Heart right ventricle (tissue), 16 donors: ENCODE measurements around the gene STK39. TPM values are rescaled to one million over a fixed set of nuclear protein-coding genes. Genes with fewer than 3 reads are reported as not detected.

Experiments
- ATAC-seq, 8 donors: fragments of 200-7000 bp; cut with Tn5 transposase; one replicate each; pipeline ENCODE4 v1.9.1; 2020; ENCODE audit warnings: mild to moderate bottlenecking in 8 of 8, moderate library complexity in 8 of 8, moderate number of reproducible peaks in 1 of 8
- DNase-seq, 2 donors: peaks; one replicate each; pipeline ENCODE4 v3.0.0-alpha.2; 2020
- H3K27ac ChIP-seq, 10 donors: fragments of 200-600 bp; sonication (generic) in 2 of 10; one replicate each; pipeline versions ENCODE4 v1.5.0 to v1.8.0; 2020 to 2022; ENCODE audit warnings: mild to moderate bottlenecking in 3 of 10
- H3K27me3 ChIP-seq, 7 donors: fragments of 200-600 bp; one replicate each; pipeline ENCODE4 v1.8.0; 2021 to 2022; ENCODE audit warnings: mild to moderate bottlenecking in 2 of 7
- H3K36me3 ChIP-seq, 9 donors: fragments of 200-600 bp; sonication (generic) in 1 of 9; one replicate each; pipeline versions ENCODE4 v1.5.0 to v1.8.0; 2020 to 2022; ENCODE audit warnings: mild to moderate bottlenecking in 2 of 9
- H3K4me1 ChIP-seq, 9 donors: fragments of 200-600 bp; sonication (generic) in 1 of 9; one replicate each; pipeline versions ENCODE4 v1.5.0 to v1.8.0; 2020 to 2022; ENCODE audit warnings: mild to moderate bottlenecking in 4 of 9
- H3K4me3 ChIP-seq, 10 donors: fragments of 200-600 bp; sonication (generic) in 2 of 10; one replicate each; pipeline versions ENCODE4 v1.5.0 to v1.8.0; 2020 to 2022; ENCODE audit warnings: mild to moderate bottlenecking in 7 of 10, moderate library complexity in 2 of 10
- H3K9me3 ChIP-seq, 11 donors: fragments of 200-600 bp in 10 of 11; sonication (generic) in 2 of 11; one replicate each; pipeline versions ENCODE4 v1.5.0 to v1.8.0; 2013 to 2022; ENCODE audit warnings: mild to moderate bottlenecking in 2 of 11, control low read depth in 1 of 11, moderate library complexity in 1 of 11
- WGBS, 2 donors: extraction: QIAGEN DNeasy Blood & Tissue Kit; methylation state at CpG; one replicate each; pipeline ENCODE4 v1.1.7; 2013; ENCODE audit warnings: inconsistent platforms in 1 of 2; 5-methylcytosine and 5-hydroxymethylcytosine counted together
- intact Hi-C, 10 donors: fragments of 100-400 bp; cut with DNase I; formaldehyde crosslinking; loops; one replicate each; pipeline versions ENCODE4 v1.11.1 to v1.14.2; 2022
- polyA plus RNA-seq, 2 donors: library from polyadenylated mRNA; stranded (reverse); fragments of 200-250 nt; gene quantifications; one replicate each; pipeline ENCODE4 v1.2.3, GENCODE V29; 2013
- total RNA-seq, 10 donors: library from RNA; stranded (reverse); fragmentation: NEBNext Ultra II Directional in 3 of 10; extraction: Animal tissue kit (Norgen Biotek cat#: 25700) in 3 of 10; gene quantifications; one replicate each; pipeline versions ENCODE4 v1.2.1 to v1.2.4, GENCODE V29; 2021 to 2023
- TF ChIP-seq, protein P1 (sequence below), 9 donors: fragments of 200-600 bp; sonication (generic) in 2 of 9; IDR thresholded peaks; one replicate each; pipeline versions ENCODE4 v1.5.0 to v1.8.0; 2021 to 2022; ENCODE audit warnings: antibody characterized with exemption in 9 of 9, mild to moderate bottlenecking in 5 of 9, moderate library complexity in 1 of 9
- donor health status: Arrhythmogenic right ventricular cardiomyopathy.
- donor health status: ischemic (EF 13 %, LVEDD 7.1; RV severe dilation, severe dysfunction).
- donor health status: healthy with polysubstance abuse.
- donor health status: DM: no; HTN: yes; CAD: no.
- donor health status: DM: no; HTN: no; CAD: no.
- donor health status: ischemic (EF 25% LVEDD 6.9; RV normal size, moderate dysfunction).
- donor health status: ischemic (EF 25% LVEDD 5.7; RV mildly dilated, moderate dysfunction).
- donor health status: healthy.
- donor health status: DM: yes; HTN: yes; CAD: no.
- donor health status: Ischemic cardiomyopathy.
- donor health status: ischemic (EF 35%, LVEDD 5.7; RV mildly dilated, moderate dysfunction).
- donor health status: nonischemic (EF 11% LVEDD 7.7; RV severe dilation, severe dysfunction).
- donor health status: DM: yes; HTN: yes; CAD: no.
- donor health status: PGD.
- donor health status: ischemic (EF 29% LVEDD 5.4; RV normal size, mild dysfunction).
- donor health status: nonischemic (EF 23%, LVEDD 6.1; RV moderate dilation, normal function).

Gene STK39
- total and polyA plus RNA-seq, 12 donors = 15.2 to 35.5 (median 19.6) TPM

DNA sequence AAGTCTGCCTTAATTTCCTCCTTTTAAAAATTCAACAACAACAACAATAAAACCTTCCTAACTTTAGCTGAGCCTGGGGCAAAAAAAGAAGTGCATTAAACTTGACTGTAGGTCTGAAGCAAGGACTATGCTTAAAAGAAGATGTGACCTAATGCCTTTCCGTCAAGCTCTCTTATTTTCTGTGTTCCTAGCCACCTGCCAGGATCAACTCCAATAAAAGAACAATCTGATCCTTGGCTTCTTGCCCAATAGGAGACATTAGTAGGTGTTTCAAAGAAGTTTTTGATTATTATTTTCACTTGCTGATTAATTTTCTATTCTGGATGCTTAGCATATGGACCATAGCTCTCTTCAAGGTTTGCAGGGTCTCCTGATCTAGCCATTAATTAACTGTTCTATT lies 237.5 kb downstream of the STK39 start:
- no peak overlapping the region for H3K4me3 ChIP-seq
- TF ChIP-seq, protein P1, sequence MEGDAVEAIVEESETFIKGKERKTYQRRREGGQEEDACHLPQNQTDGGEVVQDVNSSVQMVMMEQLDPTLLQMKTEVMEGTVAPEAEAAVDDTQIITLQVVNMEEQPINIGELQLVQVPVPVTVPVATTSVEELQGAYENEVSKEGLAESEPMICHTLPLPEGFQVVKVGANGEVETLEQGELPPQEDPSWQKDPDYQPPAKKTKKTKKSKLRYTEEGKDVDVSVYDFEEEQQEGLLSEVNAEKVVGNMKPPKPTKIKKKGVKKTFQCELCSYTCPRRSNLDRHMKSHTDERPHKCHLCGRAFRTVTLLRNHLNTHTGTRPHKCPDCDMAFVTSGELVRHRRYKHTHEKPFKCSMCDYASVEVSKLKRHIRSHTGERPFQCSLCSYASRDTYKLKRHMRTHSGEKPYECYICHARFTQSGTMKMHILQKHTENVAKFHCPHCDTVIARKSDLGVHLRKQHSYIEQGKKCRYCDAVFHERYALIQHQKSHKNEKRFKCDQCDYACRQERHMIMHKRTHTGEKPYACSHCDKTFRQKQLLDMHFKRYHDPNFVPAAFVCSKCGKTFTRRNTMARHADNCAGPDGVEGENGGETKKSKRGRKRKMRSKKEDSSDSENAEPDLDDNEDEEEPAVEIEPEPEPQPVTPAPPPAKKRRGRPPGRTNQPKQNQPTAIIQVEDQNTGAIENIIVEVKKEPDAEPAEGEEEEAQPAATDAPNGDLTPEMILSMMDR (IDR thresholded peaks at IDR 0.05) = no peak
- ATAC-seq (no peak), DNase-seq (no peak)
- peaks cover 0 to 22% (median 0%) of the 10 kb centered on the region in 9 donors for H3K4me1 ChIP-seq
- H3K9me3 ChIP-seq = no peaks in the 10 kb centered on the region
- 68 to 69% methylated on average over 1 of the region's 1 CpG for WGBS, 2 donors
- no peak overlapping the region for H3K27ac ChIP-seq
- H3K27me3 ChIP-seq = no peaks in the 10 kb centered on the region
- intact Hi-C loops = no loop called here
- H3K36me3 ChIP-seq = peaks cover 0 to 31% (median 0%) of the 10 kb centered on the region in 9 donors

DNA sequence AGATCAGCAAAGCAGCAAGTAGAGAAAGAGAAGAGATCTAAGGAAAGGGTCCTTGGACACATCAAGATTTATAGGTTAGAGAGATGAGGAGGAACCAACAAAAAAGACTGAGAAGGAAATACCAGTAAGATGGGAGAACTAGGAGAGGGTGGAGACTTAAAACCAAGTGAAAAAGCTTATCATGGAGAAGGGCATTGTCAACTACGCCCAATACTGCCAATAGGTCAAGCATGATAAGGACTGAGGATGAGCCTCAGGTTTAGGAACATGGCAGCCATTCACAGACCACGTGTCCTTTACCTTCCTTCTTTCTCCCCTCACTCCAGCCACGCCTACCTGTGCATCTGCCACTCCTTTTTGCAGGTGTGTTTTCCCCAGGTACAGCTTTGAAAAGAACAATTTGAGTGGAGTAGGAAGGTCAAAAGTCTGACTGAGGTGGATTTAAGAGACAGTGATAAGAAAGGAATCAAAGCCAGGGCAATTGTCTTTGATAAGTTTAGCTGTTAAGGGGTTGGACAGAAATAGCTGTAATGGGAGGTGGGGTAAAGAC lies 238.7 kb downstream of the STK39 start:
- no peaks in the 10 kb centered on the region for H3K9me3 ChIP-seq
- no peak for DNase-seq
- TF ChIP-seq, protein P1 (IDR thresholded peaks at IDR 0.05) = no peak
- no peak for ATAC-seq
- no peak overlapping the region for H3K4me3 ChIP-seq
- peaks cover 0 to 22% (median 0%) of the 10 kb centered on the region in 9 donors for H3K4me1 ChIP-seq
- no peak overlapping the region for H3K27ac ChIP-seq
- 93 to 98% methylated on average over 3 of the region's 3 CpGs for WGBS, 2 donors
- no peaks in the 10 kb centered on the region for H3K27me3 ChIP-seq
- peaks cover 0 to 31% (median 0%) of the 10 kb centered on the region in 9 donors for H3K36me3 ChIP-seq
- intact Hi-C loops = no loop called here

DNA sequence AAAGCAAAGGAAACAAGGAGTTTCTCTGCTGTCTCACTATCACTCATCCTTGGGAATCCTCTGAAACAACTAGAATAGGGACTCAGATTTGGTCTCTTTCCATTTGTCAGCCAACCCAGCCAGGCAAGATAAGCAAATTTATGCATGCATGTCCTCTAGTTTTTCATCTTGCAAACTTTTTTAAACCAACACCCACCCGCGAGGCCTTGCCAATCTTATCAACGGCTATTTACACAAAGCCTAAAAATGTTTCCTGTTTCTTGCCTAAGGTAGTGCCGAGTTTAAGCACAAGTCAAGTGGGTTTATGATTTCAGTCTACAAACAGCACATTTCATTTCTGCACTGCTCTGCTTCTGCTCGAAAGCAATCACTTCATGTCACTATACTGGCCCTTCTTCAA lies 240.9 kb downstream of the STK39 start:
- H3K4me3 ChIP-seq = no peak overlapping the region
- no peak overlapping the region for H3K27ac ChIP-seq
- WGBS, 2 donors = 21 to 37% methylated on average over 5 of the region's 5 CpGs
- peaks cover 0 to 22% (median 0%) of the 10 kb centered on the region in 9 donors for H3K4me1 ChIP-seq
- no peak for DNase-seq
- no peaks in the 10 kb centered on the region for H3K9me3 ChIP-seq
- intact Hi-C loops = no loop called here
- ATAC-seq = no peak
- H3K27me3 ChIP-seq = no peaks in the 10 kb centered on the region
- peaks cover 0 to 15% (median 0%) of the 10 kb centered on the region in 9 donors for H3K36me3 ChIP-seq
- TF ChIP-seq, protein P1 (IDR thresholded peaks at IDR 0.05) = no peak

DNA sequence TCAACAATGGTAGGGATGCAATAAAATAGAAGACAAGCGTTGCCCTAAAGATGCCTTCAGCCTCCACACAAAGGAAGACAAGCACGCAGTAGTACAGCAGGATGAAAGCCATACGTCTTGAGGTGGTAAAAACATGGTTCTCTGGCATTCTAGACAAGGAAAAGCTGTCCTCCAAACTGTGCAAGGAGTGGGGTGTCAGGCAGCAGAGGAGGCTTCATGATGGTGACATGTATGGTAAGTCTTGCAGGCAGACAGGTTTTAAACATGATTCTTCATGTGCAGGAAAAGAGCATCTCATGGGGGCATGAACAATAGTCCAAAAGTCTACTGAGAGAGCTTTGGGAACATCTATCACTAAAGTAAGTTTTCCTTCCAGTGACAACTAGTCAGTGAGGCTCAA lies 241.8 kb downstream of the STK39 start:
- no peaks in the 10 kb centered on the region for H3K9me3 ChIP-seq
- H3K4me1 ChIP-seq = peaks cover 0 to 22% (median 0%) of the 10 kb centered on the region in 9 donors
- ATAC-seq (no peak), DNase-seq (no peak)
- intact Hi-C loops = no loop called here
- WGBS, 2 donors = 98 to 100% methylated on average over 3 of the region's 3 CpGs
- TF ChIP-seq, protein P1 (IDR thresholded peaks at IDR 0.05) = no peak
- H3K4me3 ChIP-seq = no peak overlapping the region
- H3K27me3 ChIP-seq = no peaks in the 10 kb centered on the region
- no peak overlapping the region for H3K27ac ChIP-seq
- peaks cover 0 to 8% (median 0%) of the 10 kb centered on the region in 9 donors for H3K36me3 ChIP-seq
